Measurements from ENCODE around the gene TLX1.
"Not testable (repeated sequence)": the region's sequence is repeated elsewhere in the genome, so short reads cannot be mapped to it uniquely, and the experiment has no call there.

TLX1 gene

GRCh38 chr10:101145145-101145544 lies 14.0 kb downstream of the TLX1 start:
- H3K27me3 Mint-ChIP-seq = peaks cover 97% of the 10 kb centered on the region
- H3K4me1 Mint-ChIP-seq (ENCODE audit: low read depth) = peaks cover 6% of the 10 kb centered on the region
- H3K9me3 Mint-ChIP-seq = no peaks in the 10 kb centered on the region
- no peak overlapping the region for H3K27ac Mint-ChIP-seq
- intact Hi-C loops (cut with micrococcal nuclease) = no loop called here
- H3K36me3 Mint-ChIP-seq (ENCODE audit: low read depth) = no peaks in the 10 kb centered on the region
- no peak overlapping the region for H3K4me3 Mint-ChIP-seq

GRCh38 chr10:101145750-101146391 lies 14.8 kb downstream of the TLX1 start:
- Mint-ChIP-seq H3K27me3 (peaks cover 97% of the 10 kb centered on the region), H3K36me3 (ENCODE audit: low read depth) (no peaks in the 10 kb centered on the region), H3K4me1 (ENCODE audit: low read depth) (peaks cover 6% of the 10 kb centered on the region), H3K9me3 (no peaks in the 10 kb centered on the region), H3K4me3 (no peak overlapping the region), H3K27ac (no peak overlapping the region)
- intact Hi-C loops (cut with micrococcal nuclease) = no loop called here

GRCh38 chr10:101146392-101147251 lies 15.5 kb downstream of the TLX1 start:
- Mint-ChIP-seq H3K27ac (no peak overlapping the region), H3K27me3 (peaks cover 95% of the 10 kb centered on the region), H3K36me3 (ENCODE audit: low read depth) (no peaks in the 10 kb centered on the region), H3K9me3 (no peaks in the 10 kb centered on the region), H3K4me1 (ENCODE audit: low read depth) (peaks cover 6% of the 10 kb centered on the region), H3K4me3 (no peak overlapping the region)
- intact Hi-C loops (cut with micrococcal nuclease) = no loop called here

- intact Hi-C loops (cut with micrococcal nuclease) = no loop called here
- H3K4me1 Mint-ChIP-seq (ENCODE audit: low read depth) = no peaks in the 10 kb centered on the region
- no peak overlapping the region for H3K4me3 Mint-ChIP-seq
- no peaks in the 10 kb centered on the region for H3K36me3 Mint-ChIP-seq (ENCODE audit: low read depth)
- peaks cover 86% of the 10 kb centered on the region for H3K27me3 Mint-ChIP-seq
- H3K9me3 Mint-ChIP-seq = no peaks in the 10 kb centered on the region
- H3K27ac Mint-ChIP-seq = no peak overlapping the region
Observed at GRCh38 chr10:101151395-101151794, 20.3 kb downstream of the TLX1 start.

- Mint-ChIP-seq H3K4me1 (ENCODE audit: low read depth) (no peaks in the 10 kb centered on the region), H3K4me3 (no peak overlapping the region), H3K27ac (no peak overlapping the region), H3K9me3 (no peaks in the 10 kb centered on the region), H3K36me3 (ENCODE audit: low read depth) (no peaks in the 10 kb centered on the region), H3K27me3 (peaks cover 83% of the 10 kb centered on the region)
- intact Hi-C loops (cut with micrococcal nuclease) = no loop called here
Observed at GRCh38 chr10:101152316-101152715, 21.2 kb downstream of the TLX1 start.

- H3K4me3 Mint-ChIP-seq; intact Hi-C loops (cut with micrococcal nuclease); H3K36me3 Mint-ChIP-seq (ENCODE audit: low read depth); H3K27ac Mint-ChIP-seq; H3K9me3 Mint-ChIP-seq; H3K4me1 Mint-ChIP-seq (ENCODE audit: low read depth): not testable (repeated sequence)
- peaks cover 79% of the 10 kb centered on the region for H3K27me3 Mint-ChIP-seq
Observed at GRCh38 chr10:101154506-101154905, 23.4 kb downstream of the TLX1 start.

GRCh38 chr10:101155896-101156295 lies 24.8 kb downstream of the TLX1 start:
- H3K4me3 Mint-ChIP-seq = no peak overlapping the region
- no peaks in the 10 kb centered on the region for H3K36me3 Mint-ChIP-seq (ENCODE audit: low read depth)
- H3K27me3 Mint-ChIP-seq = peaks cover 79% of the 10 kb centered on the region
- H3K9me3 Mint-ChIP-seq = no peaks in the 10 kb centered on the region
- intact Hi-C loops (cut with micrococcal nuclease) = no loop called here
- H3K27ac Mint-ChIP-seq = no peak overlapping the region
- H3K4me1 Mint-ChIP-seq (ENCODE audit: low read depth) = no peaks in the 10 kb centered on the region

GRCh38 chr10:101157756-101158458 lies 26.8 kb downstream of the TLX1 start:
- H3K27ac Mint-ChIP-seq = no peak overlapping the region
- H3K36me3 Mint-ChIP-seq (ENCODE audit: low read depth) = no peaks in the 10 kb centered on the region
- H3K4me1 Mint-ChIP-seq (ENCODE audit: low read depth) = peaks cover 8% of the 10 kb centered on the region
- H3K9me3 Mint-ChIP-seq = no peaks in the 10 kb centered on the region
- H3K27me3 Mint-ChIP-seq = peaks cover 81% of the 10 kb centered on the region
- intact Hi-C loops (cut with micrococcal nuclease) = no loop called here
- H3K4me3 Mint-ChIP-seq = no peak overlapping the region

GRCh38 chr10:101158459-101159058 lies 27.5 kb downstream of the TLX1 start:
- Mint-ChIP-seq H3K36me3 (ENCODE audit: low read depth) (no peaks in the 10 kb centered on the region), H3K27me3 (peaks cover 81% of the 10 kb centered on the region), H3K27ac (no peak overlapping the region)

DNA sequence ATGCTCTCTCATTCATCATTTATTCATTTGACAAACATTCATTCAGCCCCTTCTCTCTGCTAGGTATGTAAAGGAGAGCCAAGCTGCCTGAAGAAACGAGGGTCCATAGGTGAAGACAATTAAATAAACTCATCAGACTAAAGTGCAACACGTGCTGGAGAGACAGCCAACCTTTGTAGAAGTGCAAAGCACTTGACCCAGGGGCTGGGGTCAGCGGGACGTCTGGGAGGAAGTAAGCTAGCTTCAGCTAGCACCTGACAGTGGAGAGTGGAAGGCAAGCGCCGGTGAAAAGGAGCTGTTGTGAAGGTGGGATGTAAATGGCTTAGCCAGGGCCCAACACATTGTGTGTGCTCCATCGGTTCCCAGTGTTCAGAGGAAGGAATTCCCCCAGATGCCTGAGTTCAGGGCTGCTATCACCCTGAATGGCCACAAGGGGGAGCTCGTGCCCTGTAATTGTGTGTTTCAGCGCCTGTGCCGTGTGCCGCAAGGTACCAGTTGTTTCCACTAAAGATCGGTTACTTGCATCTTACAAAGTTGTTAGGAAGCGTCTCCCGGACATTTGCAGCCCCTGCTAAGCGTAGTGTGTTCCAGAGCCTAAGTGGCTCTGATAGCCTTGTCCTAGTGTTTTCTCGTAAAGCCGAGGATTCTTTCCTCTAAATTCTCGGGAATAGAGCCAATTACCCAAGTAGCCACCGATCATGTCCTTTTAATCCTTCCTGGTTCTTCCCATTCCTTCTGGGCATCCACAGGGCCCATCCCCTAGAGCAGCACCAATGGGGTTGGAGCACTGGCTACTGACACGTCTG lies 30.6 kb downstream of the TLX1 start:
- Mint-ChIP-seq H3K4me3 (no peak overlapping the region), H3K4me1 (ENCODE audit: low read depth) (peaks cover 8% of the 10 kb centered on the region), H3K36me3 (ENCODE audit: low read depth) (no peaks in the 10 kb centered on the region), H3K9me3 (no peaks in the 10 kb centered on the region), H3K27ac (no peak overlapping the region), H3K27me3 (peaks cover 76% of the 10 kb centered on the region)
- intact Hi-C loops (cut with micrococcal nuclease) = loop anchor here (10.0 kb wide), 1 partner anchor 133 kb away; no protein-coding TSS in a partner anchor

More at GRCh38 chr10:101158459-101159058, 27.5 kb downstream of the TLX1 start:
- peaks cover 8% of the 10 kb centered on the region for H3K4me1 Mint-ChIP-seq (ENCODE audit: low read depth)
- intact Hi-C loops (cut with micrococcal nuclease) = no loop called here
- no peaks in the 10 kb centered on the region for H3K9me3 Mint-ChIP-seq
- no peak overlapping the region for H3K4me3 Mint-ChIP-seq

DNA sequence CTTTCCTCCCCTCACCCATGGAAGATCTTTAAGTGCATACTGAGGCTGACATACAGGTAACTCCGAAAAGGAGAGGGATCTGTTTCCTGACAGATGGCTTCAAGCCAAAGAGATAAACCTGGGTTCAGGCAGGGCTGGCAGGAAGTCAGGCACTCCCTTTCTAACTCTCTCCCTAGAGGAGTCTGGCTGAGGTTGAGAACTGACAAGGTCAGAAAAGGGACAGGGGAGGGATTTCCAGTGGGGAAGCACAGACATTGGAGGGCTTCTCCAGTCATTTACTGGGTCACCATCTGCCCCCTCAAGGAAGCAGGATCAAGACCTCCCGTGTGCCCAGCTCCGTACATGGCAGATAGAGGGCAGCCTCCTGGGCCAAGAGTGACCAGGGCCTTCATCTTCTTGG lies 31.6 kb downstream of the TLX1 start:
- Mint-ChIP-seq H3K27ac (no peak overlapping the region), H3K36me3 (ENCODE audit: low read depth) (no peaks in the 10 kb centered on the region), H3K4me1 (ENCODE audit: low read depth) (peaks cover 8% of the 10 kb centered on the region), H3K27me3 (peaks cover 75% of the 10 kb centered on the region), H3K9me3 (no peaks in the 10 kb centered on the region), H3K4me3 (no peak overlapping the region)
- intact Hi-C loops (cut with micrococcal nuclease) = loop anchor here (10.0 kb wide), 1 partner anchor 132 kb away; no protein-coding TSS in a partner anchor

DNA sequence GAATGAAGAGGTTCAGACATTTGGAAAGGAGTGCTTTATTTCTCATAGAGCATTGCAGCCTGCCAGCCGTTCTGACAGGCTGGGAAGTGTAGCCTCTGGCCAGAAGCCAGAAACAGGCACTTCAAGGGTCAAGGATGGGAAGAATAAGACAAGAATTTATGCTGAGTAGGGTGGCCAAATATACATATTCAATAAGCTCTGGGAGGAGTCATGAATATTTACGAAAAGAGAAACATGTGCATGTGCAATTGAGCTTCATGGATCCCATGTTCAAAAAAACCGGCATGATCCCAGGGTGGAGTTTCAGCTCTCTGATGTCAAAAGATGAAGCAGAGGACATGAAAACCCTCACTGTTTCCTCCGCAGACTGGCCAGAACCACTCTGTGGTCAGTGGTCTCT lies 32.9 kb downstream of the TLX1 start:
- intact Hi-C loops (cut with micrococcal nuclease) = loop anchor here (10.0 kb wide), 1 partner anchor 131 kb away; no protein-coding TSS in a partner anchor

DNA sequence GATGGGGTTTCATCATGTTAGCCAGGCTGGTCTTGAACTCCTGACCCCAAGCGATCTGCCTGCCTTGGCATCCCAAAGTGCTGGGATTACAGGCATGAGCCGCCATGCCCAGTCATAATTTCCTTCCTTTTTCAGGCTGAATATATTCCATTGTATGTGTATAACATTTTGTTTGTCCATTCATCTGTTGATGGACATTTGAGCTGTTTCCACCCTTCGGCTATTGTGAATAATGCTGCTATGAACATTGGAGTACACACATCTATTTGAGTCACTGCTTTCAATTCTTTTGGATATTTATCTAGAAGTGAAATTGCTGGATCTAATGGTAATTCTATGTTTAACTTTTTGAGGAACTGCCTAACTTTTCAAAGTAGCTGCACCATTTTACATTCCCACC lies 34.6 kb downstream of the TLX1 start:
- Mint-ChIP-seq H3K4me1 (ENCODE audit: low read depth) (peaks cover 8% of the 10 kb centered on the region), H3K27me3 (peaks cover 69% of the 10 kb centered on the region), H3K36me3 (ENCODE audit: low read depth) (no peaks in the 10 kb centered on the region), H3K27ac (no peak overlapping the region), H3K4me3 (no peak overlapping the region), H3K9me3 (no peaks in the 10 kb centered on the region)
- intact Hi-C loops (cut with micrococcal nuclease) = loop anchor here (10.0 kb wide), 1 partner anchor 129 kb away; no protein-coding TSS in a partner anchor

More for the DNA sequence above, 32.9 kb downstream of the TLX1 start:
- H3K27me3 Mint-ChIP-seq = peaks cover 74% of the 10 kb centered on the region
- H3K27ac Mint-ChIP-seq = no peak overlapping the region
- H3K4me3 Mint-ChIP-seq = no peak overlapping the region
- H3K9me3 Mint-ChIP-seq = no peaks in the 10 kb centered on the region
- no peaks in the 10 kb centered on the region for H3K36me3 Mint-ChIP-seq (ENCODE audit: low read depth)
- peaks cover 8% of the 10 kb centered on the region for H3K4me1 Mint-ChIP-seq (ENCODE audit: low read depth)
